ENCODE measurements around the gene NTM. TPM values are rescaled to one million over a fixed set of nuclear protein-coding genes. Genes with fewer than 3 reads are reported as not detected.

NTM gene
- total RNA-seq, 1 experiment from 2014 or later, result 9.9 TPM

- no peak overlapping the region for H2BK5ac ChIP-seq (ENCODE audit: insufficient read length, low read length)
Measured at GRCh38 chr11:132353255-132353654, 982.8 kb downstream of the NTM start.

More at GRCh38 chr11:132353255-132353654, 982.8 kb downstream of the NTM start:
- TF ChIP-seq CTCF (conservative IDR thresholded peaks at IDR 0.05), result no peak
- no peak overlapping the region for H3K18ac ChIP-seq (ENCODE audit: insufficient read length, low read depth, low read length)
- H3K4me1 ChIP-seq (ENCODE audit: insufficient read depth, low read length), result no peaks in the 10 kb centered on the region
- no peaks in the 10 kb centered on the region for H4K20me1 ChIP-seq (ENCODE audit: control insufficient read depth, insufficient read depth, insufficient read length)
- no peak overlapping the region for H2BK15ac ChIP-seq (ENCODE audit: low read depth, low read length)
- Mint-ChIP-seq H3K36me3 (ENCODE audit: insufficient read depth in 1 of 3, low read depth in 3 of 3) (no peaks in the 10 kb centered on the region), H3K27ac (no peak overlapping the region), H3K9me3 (no peaks in the 10 kb centered on the region; a peak in 1 of 5 replicates), H3K27me3 (ENCODE audit: low read depth) (peaks cover 15% of the 10 kb centered on the region), H3K4me1 (no peaks in the 10 kb centered on the region), H3K4me3 (no peak overlapping the region)
- no CpG with 5 or more reads among the region's 15 CpGs for WGBS (ENCODE audit: extremely low coverage, insufficient read length, low lambda C conversion rate)
- H3K4me2 ChIP-seq (ENCODE audit: insufficient read depth, insufficient read length, low read length), result no peak overlapping the region
- no peak overlapping the region for H3K4ac ChIP-seq (ENCODE audit: low read depth, low read length)
- no peak overlapping the region for H4K91ac ChIP-seq (ENCODE audit: insufficient read length, low read depth, low read length)
- H3K23ac ChIP-seq (ENCODE audit: insufficient read length, low read depth, low read length), result no peak overlapping the region
- H3K9me3 ChIP-seq (ENCODE audit: control insufficient read depth, low read depth, low read length), result no peaks in the 10 kb centered on the region
- no peak overlapping the region for H3K56ac ChIP-seq (ENCODE audit: insufficient read length, low read depth, low read length)
- DNase-seq, result no peak
- H2AK5ac ChIP-seq (ENCODE audit: insufficient read length, low read length), result no peak overlapping the region
- H4K5ac ChIP-seq (ENCODE audit: insufficient read length, low read depth, low read length), result no peak overlapping the region
- no peaks in the 10 kb centered on the region for H3K79me1 ChIP-seq (ENCODE audit: insufficient read depth, low read depth, low read length, poor library complexity, severe bottlenecking)
- H3K27ac ChIP-seq (ENCODE audit: insufficient read length, low read depth, low read length), result no peak overlapping the region
- no peak overlapping the region for H3K9ac ChIP-seq (ENCODE audit: extremely low read depth, insufficient read length, low read length)
- H2BK12ac ChIP-seq (ENCODE audit: insufficient read length, low read depth, low read length), result no peak overlapping the region
- H2AFZ ChIP-seq (ENCODE audit: low read length), result no peak overlapping the region
- H3T11ph ChIP-seq (ENCODE audit: low read length), result no peak overlapping the region
- no peaks in the 10 kb centered on the region for H3K79me2 ChIP-seq (ENCODE audit: insufficient read depth, low read length)
- H3K27me3 ChIP-seq (ENCODE audit: insufficient read depth, low read length), result no peaks in the 10 kb centered on the region
- no peaks in the 10 kb centered on the region for H3K23me2 ChIP-seq (ENCODE audit: insufficient read length, low read depth, low read length, poor library complexity, severe bottlenecking)
- no peak overlapping the region for H2BK20ac ChIP-seq (ENCODE audit: low read depth, low read length, poor library complexity, severe bottlenecking)
- H3K14ac ChIP-seq (ENCODE audit: insufficient read depth, low read length), result no peak overlapping the region
- no peak overlapping the region for H2BK120ac ChIP-seq (ENCODE audit: low read depth, low read length, poor library complexity, severe bottlenecking)
- H4K8ac ChIP-seq (replicated peaks; ENCODE audit: insufficient read length, low read depth, low read length), result no peak overlapping the region
